Bone marrow (tissue), 2 donors: Measurements from ENCODE around the gene PHIP.
A peak's percentile ranks its signal among the peaks of the same experiment; 100 is the strongest.
"Not testable (repeated sequence)": the region's sequence is repeated elsewhere in the genome, so short reads cannot be mapped to it uniquely, and the experiment has no call there.

Source experiments
- DNase-seq, 2 donors: peaks; one replicate each; lab custom pipeline; 2025; lab: John Stamatoyannopoulos, UW

The PHIP gene

GRCh38 chr6:78925317-78925716 lies 152.7 kb downstream of the PHIP start:
- DNase-seq: no peak

DNA sequence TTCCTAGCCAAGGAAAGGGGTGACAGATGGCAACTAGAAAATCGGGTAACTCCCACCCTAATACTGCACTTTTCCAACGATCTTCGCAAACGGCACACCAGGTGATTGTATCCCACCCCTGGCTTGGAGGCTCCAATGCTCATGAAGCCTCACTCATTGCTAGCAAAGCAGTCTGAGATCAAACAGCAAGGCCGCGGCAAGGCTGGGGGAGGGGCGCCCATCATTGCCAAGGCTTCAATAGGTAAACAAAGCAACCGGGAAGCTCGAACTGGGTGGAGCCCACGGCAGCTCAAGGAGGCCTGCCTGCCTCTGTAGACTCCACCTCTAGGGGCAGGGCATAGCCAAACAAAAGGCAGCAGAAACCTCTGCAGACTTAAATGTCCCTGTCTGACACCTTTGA lies 156.9 kb downstream of the PHIP start:
- not testable (repeated sequence) for DNase-seq

DNA sequence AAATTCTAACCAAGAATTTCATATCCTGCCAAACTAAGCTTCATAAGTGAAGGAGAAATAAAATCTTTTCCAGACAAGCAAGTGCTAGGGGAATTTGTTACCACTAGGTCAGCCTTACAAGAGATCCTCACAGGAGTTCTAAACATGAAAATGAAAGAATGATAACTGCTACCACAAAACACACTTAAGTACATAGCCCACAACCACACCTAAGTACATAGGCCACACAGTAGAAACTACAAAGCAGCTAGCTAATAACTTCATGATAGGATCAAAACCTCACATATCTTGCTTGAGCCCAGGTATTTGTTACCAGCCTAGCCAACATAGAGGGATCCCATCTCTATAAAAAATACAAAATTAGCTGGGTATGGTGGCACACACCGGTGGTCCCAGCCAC lies 160.3 kb downstream of the PHIP start:
- DNase-seq: no peak

DNA sequence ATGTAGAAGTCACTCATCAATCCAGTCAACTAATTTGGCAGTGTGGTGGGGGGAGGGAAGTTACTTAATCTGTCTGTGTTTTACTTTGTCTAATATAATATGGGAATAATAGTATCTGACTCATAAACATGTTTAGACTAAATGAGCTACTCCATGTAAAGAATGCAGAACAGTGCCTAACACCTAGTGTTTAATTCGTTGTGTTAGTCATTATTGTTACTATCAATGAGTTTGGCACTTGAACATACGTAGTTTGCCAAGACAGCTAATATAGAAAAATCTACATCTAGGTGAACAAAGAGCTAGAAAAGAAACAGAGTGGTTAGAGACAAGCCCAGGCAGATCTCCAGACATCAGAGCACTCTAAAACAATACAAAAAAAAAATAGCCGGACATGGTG lies 161.6 kb downstream of the PHIP start:
- DNase-seq: no peak

- DNase-seq: no peak
Measured at GRCh38 chr6:78911218-78911940, 166.7 kb downstream of the PHIP start.

DNA sequence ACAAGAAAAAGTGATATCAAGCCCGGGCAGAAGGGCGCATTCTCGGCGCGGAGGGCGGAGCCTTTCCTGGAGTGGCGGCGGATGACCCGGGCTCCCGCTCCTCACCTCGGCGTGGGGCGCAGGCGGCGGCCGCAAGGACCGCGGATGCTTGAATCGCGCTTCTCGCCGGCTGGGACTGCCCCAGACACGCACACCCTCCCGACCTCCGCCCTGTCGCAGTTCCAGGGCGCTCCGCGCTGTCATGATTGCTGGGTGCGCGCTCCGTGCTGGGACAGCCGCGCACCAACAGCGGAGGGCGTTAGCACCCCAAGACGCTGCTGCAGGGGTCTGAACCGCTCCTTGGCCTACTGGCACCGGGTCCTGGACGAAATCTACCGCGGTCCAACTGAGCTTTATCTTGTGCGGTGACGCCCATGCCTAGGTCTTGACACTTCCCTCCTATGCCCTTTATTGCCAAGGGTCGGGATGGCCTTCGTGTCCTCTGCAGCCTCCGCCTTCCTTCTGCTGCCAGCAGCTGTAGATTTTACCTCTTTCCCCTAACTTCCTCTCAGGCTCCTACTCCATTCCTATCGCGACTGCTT lies 167.4 kb downstream of the PHIP start:
- peak in 1 of 2 donors; percentile 3 for DNase-seq

DNA sequence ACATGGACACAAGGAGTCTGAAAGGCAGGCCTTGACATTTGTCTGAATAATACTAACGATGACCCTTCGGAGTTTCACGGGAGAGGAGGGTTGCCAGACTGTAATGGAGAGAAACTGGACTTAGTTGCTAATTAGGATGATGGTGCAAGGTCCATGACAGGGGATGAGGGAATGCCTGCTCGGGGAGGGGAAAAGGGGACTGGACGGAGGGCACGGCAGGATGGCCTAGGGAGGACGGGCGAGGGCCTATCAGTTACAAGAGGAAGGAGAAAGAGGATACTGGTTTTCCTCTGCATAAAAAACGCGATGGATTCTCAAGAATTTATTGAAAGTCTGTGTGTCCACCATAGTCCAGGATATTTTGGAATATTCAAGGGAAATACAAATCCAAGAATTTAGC lies 168.0 kb downstream of the PHIP start:
- DNase-seq: no peak

GRCh38 chr6:78909391-78909790 lies 168.7 kb downstream of the PHIP start:
- DNase-seq: peak in 1 of 2 donors; percentile 34

GRCh38 chr6:78908621-78909020 lies 169.4 kb downstream of the PHIP start:
- DNase-seq: no peak

- no peak for DNase-seq
Measured at GRCh38 chr6:78896227-78896626, 181.8 kb downstream of the PHIP start.

- not testable (repeated sequence) for DNase-seq
Measured at GRCh38 chr6:78889901-78890300, 188.2 kb downstream of the PHIP start.
